ENCODE results near the gene NT5DC2. TPM values are rescaled to one million over a fixed set of nuclear protein-coding genes. Genes with fewer than 3 reads are reported as not detected.

NT5DC2 gene
- total RNA-seq, 2 experiments from 2014 or later, result 52.8 to 53.1 TPM

- Mint-ChIP-seq H3K4me3 (no peak overlapping the region), H3K9me3 (ENCODE audit: insufficient read depth) (no peaks in the 10 kb centered on the region), H3K27ac (no peak overlapping the region), H3K4me1 (ENCODE audit: low read depth) (no peaks in the 10 kb centered on the region), H3K36me3 (ENCODE audit: low read depth) (peaks cover 5% of the 10 kb centered on the region), H3K27me3 (ENCODE audit: low read depth) (no peaks in the 10 kb centered on the region)
- ATAC-seq (no peak), DNase-seq (no peak)
- ChIA-PET CTCF (no interaction called here), POLR2A (interaction anchor here (0.9 kb wide), 1 partner anchor 108 kb away, joined by 3 read pairs; no protein-coding TSS in a partner anchor)
These were observed 13.5 kb downstream of the NT5DC2 start for GRCh38 chr3:52520141-52520667.

GRCh38 chr3:52519445-52520140 lies 14.1 kb downstream of the NT5DC2 start:
- DNase-seq, result no peak
- H3K27ac Mint-ChIP-seq, result no peak overlapping the region
- H3K9me3 Mint-ChIP-seq (ENCODE audit: insufficient read depth), result no peaks in the 10 kb centered on the region
- ChIA-PET POLR2A (interaction anchor here (0.9 kb wide), 1 partner anchor 107 kb away, joined by 3 read pairs; no protein-coding TSS in a partner anchor), CTCF (no interaction called here)
- peaks cover 5% of the 10 kb centered on the region for H3K36me3 Mint-ChIP-seq (ENCODE audit: low read depth)
- no peaks in the 10 kb centered on the region for H3K27me3 Mint-ChIP-seq (ENCODE audit: low read depth)
- no peaks in the 10 kb centered on the region for H3K4me1 Mint-ChIP-seq (ENCODE audit: low read depth)
- ATAC-seq, result no peak
- no peak overlapping the region for H3K4me3 Mint-ChIP-seq

GRCh38 chr3:52518723-52519444 lies 14.8 kb downstream of the NT5DC2 start:
- no peaks in the 10 kb centered on the region for H3K36me3 Mint-ChIP-seq (ENCODE audit: low read depth)
- no peaks in the 10 kb centered on the region for H3K9me3 Mint-ChIP-seq (ENCODE audit: insufficient read depth)
- DNase-seq (no peak), ATAC-seq (no peak)
- CTCF ChIA-PET, result no interaction called here
- no peak overlapping the region for H3K4me3 Mint-ChIP-seq
- no peaks in the 10 kb centered on the region for H3K4me1 Mint-ChIP-seq (ENCODE audit: low read depth)
- H3K27me3 Mint-ChIP-seq (ENCODE audit: low read depth), result no peaks in the 10 kb centered on the region
- POLR2A ChIA-PET, result no interaction called here
- no peak overlapping the region for H3K27ac Mint-ChIP-seq

GRCh38 chr3:52517796-52518722 lies 15.6 kb downstream of the NT5DC2 start:
- no peaks in the 10 kb centered on the region for H3K27me3 Mint-ChIP-seq (ENCODE audit: low read depth)
- no peak for DNase-seq
- H3K4me3 Mint-ChIP-seq, result no peak overlapping the region
- CTCF ChIA-PET, result no interaction called here
- POLR2A ChIA-PET, result no interaction called here
- no peaks in the 10 kb centered on the region for H3K9me3 Mint-ChIP-seq (ENCODE audit: insufficient read depth)
- no peaks in the 10 kb centered on the region for H3K36me3 Mint-ChIP-seq (ENCODE audit: low read depth)
- H3K4me1 Mint-ChIP-seq (ENCODE audit: low read depth), result no peaks in the 10 kb centered on the region
- no peak overlapping the region for H3K27ac Mint-ChIP-seq
- ATAC-seq, result no peak

- no peaks in the 10 kb centered on the region for H3K4me1 Mint-ChIP-seq (ENCODE audit: low read depth)
- H3K36me3 Mint-ChIP-seq (ENCODE audit: low read depth), result no peaks in the 10 kb centered on the region
- DNase-seq (no peak), ATAC-seq (no peak)
- H3K4me3 Mint-ChIP-seq, result no peak overlapping the region
- ChIA-PET CTCF (no interaction called here), POLR2A (no interaction called here)
- H3K9me3 Mint-ChIP-seq (ENCODE audit: insufficient read depth), result no peaks in the 10 kb centered on the region
- H3K27ac Mint-ChIP-seq, result no peak overlapping the region
- H3K27me3 Mint-ChIP-seq (ENCODE audit: low read depth), result no peaks in the 10 kb centered on the region
These were observed 17.0 kb downstream of the NT5DC2 start for GRCh38 chr3:52516509-52517195.

GRCh38 chr3:52515192-52515591 lies 18.5 kb downstream of the NT5DC2 start:
- Mint-ChIP-seq H3K9me3 (ENCODE audit: insufficient read depth) (no peaks in the 10 kb centered on the region), H3K4me3 (no peak overlapping the region), H3K27ac (no peak overlapping the region), H3K27me3 (ENCODE audit: low read depth) (no peaks in the 10 kb centered on the region), H3K4me1 (ENCODE audit: low read depth) (no peaks in the 10 kb centered on the region), H3K36me3 (ENCODE audit: low read depth) (no peaks in the 10 kb centered on the region)
- ChIA-PET POLR2A (no interaction called here), CTCF (no interaction called here)
- no peak for DNase-seq
- no peak for ATAC-seq

- no peak for DNase-seq
- POLR2A ChIA-PET, result interaction anchor here (0.6 kb wide), 1 partner anchor 23 kb away, joined by 3 read pairs; no protein-coding TSS in a partner anchor
- Mint-ChIP-seq H3K4me3 (no peak overlapping the region), H3K4me1 (ENCODE audit: low read depth) (no peaks in the 10 kb centered on the region), H3K9me3 (ENCODE audit: insufficient read depth) (no peaks in the 10 kb centered on the region), H3K27ac (no peak overlapping the region), H3K36me3 (ENCODE audit: low read depth) (no peaks in the 10 kb centered on the region), H3K27me3 (ENCODE audit: low read depth) (no peaks in the 10 kb centered on the region)
- ATAC-seq, result no peak
- CTCF ChIA-PET, result no interaction called here
These were observed 19.1 kb downstream of the NT5DC2 start for GRCh38 chr3:52514576-52514975.

GRCh38 chr3:52513281-52513680 lies 20.4 kb downstream of the NT5DC2 start:
- Mint-ChIP-seq H3K27ac (no peak overlapping the region), H3K4me1 (ENCODE audit: low read depth) (no peaks in the 10 kb centered on the region), H3K27me3 (ENCODE audit: low read depth) (no peaks in the 10 kb centered on the region), H3K9me3 (ENCODE audit: insufficient read depth) (no peaks in the 10 kb centered on the region), H3K4me3 (no peak overlapping the region), H3K36me3 (ENCODE audit: low read depth) (no peaks in the 10 kb centered on the region)
- no peak for DNase-seq
- CTCF ChIA-PET, result no interaction called here
- POLR2A ChIA-PET, result no interaction called here
- no peak for ATAC-seq

GRCh38 chr3:52512727-52513126 lies 20.9 kb downstream of the NT5DC2 start:
- H3K9me3 Mint-ChIP-seq (ENCODE audit: insufficient read depth), result no peaks in the 10 kb centered on the region
- H3K4me1 Mint-ChIP-seq (ENCODE audit: low read depth), result no peaks in the 10 kb centered on the region
- POLR2A ChIA-PET, result no interaction called here
- no peak overlapping the region for H3K4me3 Mint-ChIP-seq
- H3K36me3 Mint-ChIP-seq (ENCODE audit: low read depth), result no peaks in the 10 kb centered on the region
- no peak overlapping the region for H3K27ac Mint-ChIP-seq
- ATAC-seq (no peak), DNase-seq (no peak)
- H3K27me3 Mint-ChIP-seq (ENCODE audit: low read depth), result no peaks in the 10 kb centered on the region
- CTCF ChIA-PET, result no interaction called here

- H3K36me3 Mint-ChIP-seq (ENCODE audit: low read depth), result no peaks in the 10 kb centered on the region
- H3K27me3 Mint-ChIP-seq (ENCODE audit: low read depth), result no peaks in the 10 kb centered on the region
- no peaks in the 10 kb centered on the region for H3K4me1 Mint-ChIP-seq (ENCODE audit: low read depth)
- H3K9me3 Mint-ChIP-seq (ENCODE audit: insufficient read depth), result no peaks in the 10 kb centered on the region
- H3K4me3 Mint-ChIP-seq, result no peak overlapping the region
- DNase-seq, result no peak
- H3K27ac Mint-ChIP-seq, result no peak overlapping the region
- ATAC-seq, result no peak
- ChIA-PET POLR2A (no interaction called here), CTCF (no interaction called here)
These were observed 21.6 kb downstream of the NT5DC2 start for GRCh38 chr3:52512105-52512504.

GRCh38 chr3:52511509-52511908 lies 22.1 kb downstream of the NT5DC2 start:
- Mint-ChIP-seq H3K9me3 (ENCODE audit: insufficient read depth) (no peaks in the 10 kb centered on the region), H3K4me3 (no peak overlapping the region), H3K27me3 (ENCODE audit: low read depth) (no peaks in the 10 kb centered on the region), H3K27ac (no peak overlapping the region), H3K4me1 (ENCODE audit: low read depth) (no peaks in the 10 kb centered on the region), H3K36me3 (ENCODE audit: low read depth) (no peaks in the 10 kb centered on the region)
- ChIA-PET POLR2A (no interaction called here), CTCF (no interaction called here)
- no peak for DNase-seq
- ATAC-seq, result no peak

Measured in activated CD8-positive, alpha-beta T cell treated with anti-CD3 and anti-CD28 coated beads, Interleukin-2, amount 10 ng/mL, durations not matched to agents 7 days and 5 days (primary cell).